Suprapubic skin (tissue), 3 donors: ENCODE results near the gene IGF2BP2.

Experiments
- CTCF ChIP-seq, 2 donors: fragments of 200-600 bp in 1 of 2; fragments of 450-650 bp in 1 of 2; sonication (generic) in 1 of 2; IDR thresholded peaks; one replicate each; pipeline ENCODE4 v1.5.1; 2016 to 2019; ENCODE audit warnings: antibody characterized with exemption in 2 of 2, mild to moderate bottlenecking in 1 of 2, moderate library complexity in 1 of 2
- POLR2A ChIP-seq, 2 donors: fragments of 450-650 bp; IDR thresholded peaks; one replicate each; pipeline ENCODE4 v1.6.1; 2017; ENCODE audit warnings: antibody characterized with exemption in 2 of 2, mild to moderate bottlenecking in 2 of 2, moderate library complexity in 2 of 2

- TF ChIP-seq CTCF (IDR thresholded peaks at IDR 0.05) (no peak), POLR2A (IDR thresholded peaks at IDR 0.05) (no peak)
Observed at GRCh38 chr3:185653949-185654757, 170.7 kb downstream of the IGF2BP2 start.
